ENCODE results near the gene HPCA.

Gene HPCA

DNA sequence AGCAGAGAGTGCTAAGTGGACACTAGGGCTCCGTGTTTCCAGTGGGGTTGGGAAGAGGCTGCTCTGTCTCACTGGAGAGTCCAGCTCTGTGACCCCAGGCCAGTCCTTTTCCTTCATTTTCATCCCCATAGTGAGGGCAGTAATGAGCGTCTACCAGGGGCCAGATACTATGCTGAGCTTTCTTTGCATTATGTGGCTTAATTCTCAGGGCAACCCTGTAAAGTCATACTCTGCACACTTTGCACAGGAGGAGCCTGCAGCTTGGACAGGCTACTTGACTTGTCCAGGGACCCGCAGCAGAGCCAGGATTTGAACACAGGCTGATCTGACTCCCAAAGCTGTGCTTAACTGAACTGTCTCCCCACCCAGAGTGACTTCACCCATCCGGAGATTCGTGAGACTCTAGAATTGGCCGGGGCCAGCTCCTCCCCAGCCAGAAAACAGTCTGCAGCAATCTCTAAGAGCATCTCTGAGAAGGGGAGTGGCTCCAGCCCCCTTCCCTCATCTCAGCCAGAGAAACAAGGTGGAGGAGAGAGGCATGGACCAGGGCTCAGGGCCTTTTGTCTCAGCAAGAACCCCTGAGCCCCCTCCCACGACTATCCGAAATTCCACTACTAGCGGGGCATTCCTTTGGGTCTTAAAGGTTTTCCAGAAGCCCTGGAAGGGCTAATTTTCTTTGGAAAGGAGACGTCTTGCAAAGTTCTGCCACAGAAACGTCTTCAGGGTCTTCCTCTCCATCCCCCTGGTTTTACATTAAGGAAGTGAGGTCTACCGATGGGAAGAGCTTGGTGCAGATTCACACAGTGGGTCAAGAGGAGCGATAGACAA, 14.7 kb upstream of the HPCA start:
- no peak for DNase-seq

DNA sequence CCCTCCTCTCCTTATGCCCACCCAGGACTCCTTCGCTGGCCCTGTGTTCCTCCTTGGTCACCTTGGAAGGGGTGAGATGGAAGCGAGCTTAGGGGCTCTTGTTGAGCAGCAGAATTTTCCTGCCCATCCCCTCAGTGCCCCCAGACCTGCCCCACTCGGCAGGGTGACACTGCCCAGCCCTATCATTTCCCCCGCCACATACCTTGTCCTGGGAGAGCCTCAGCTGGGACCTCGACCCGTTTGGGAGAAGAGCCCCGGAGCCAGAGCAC, 14.2 kb upstream of the HPCA start:
- no peak for DNase-seq

DNA sequence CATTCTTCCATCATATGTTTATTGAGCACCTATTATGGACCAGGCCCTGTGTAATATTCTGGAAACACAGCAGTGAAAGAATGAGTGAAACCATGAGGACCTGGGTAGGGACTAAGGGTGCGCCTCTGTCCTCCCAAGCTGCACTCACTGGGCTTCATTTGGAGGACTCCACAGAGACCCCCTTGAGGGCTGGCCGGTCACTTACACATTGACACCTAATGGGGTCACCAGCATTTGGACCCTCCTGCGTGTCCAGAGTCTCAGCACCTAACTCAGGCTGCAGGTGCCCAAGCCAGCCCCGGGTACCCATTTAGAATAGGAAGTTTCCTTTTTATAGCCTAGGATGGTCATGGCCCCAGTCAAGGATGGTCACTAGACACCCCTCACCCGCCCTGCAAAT, 12.8 kb upstream of the HPCA start:
- DNase-seq = no peak

DNA sequence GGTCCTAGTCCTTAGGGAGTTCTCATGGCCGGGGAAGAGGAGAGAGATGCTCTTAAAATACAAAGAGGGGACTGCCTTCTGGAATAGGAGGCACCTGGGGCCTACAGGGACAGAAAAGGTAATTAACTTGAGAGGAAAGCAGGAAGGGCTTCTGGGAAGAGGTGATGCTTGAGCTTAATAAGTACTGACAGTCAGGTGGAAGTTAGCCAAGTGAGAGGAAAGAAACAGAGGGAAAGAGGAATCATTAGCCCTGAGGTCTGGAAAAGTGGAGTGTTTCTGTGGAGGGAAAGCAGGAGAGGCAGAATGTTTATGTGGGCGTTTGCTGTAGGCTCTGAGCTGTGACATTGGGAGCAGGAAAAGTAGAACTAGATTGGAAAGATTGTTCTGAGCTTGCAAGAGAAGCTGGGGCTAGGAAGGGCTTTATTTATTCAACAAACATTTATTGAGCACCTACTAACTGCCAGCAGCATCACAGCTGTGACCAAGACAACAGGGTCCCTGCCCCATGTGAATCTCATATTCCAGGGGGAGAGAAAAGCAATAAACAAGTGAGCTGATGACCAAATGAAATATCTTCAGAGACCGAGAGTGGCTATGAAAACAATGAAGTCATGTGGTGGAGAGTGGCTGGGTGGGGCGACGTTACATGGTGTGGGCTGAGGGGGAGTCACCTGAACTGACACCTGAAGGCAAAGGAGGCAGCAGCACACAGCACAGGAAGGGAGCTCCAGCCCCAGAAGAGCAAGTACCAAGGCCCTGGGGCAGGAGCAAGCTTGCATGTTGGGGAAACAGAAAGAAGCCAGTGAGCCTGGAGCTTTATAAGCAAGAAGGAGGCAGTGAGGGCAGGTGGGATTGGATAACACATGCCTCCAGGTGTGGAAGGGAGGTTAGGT, 11.2 kb upstream of the HPCA start:
- DNase-seq = no peak

DNA sequence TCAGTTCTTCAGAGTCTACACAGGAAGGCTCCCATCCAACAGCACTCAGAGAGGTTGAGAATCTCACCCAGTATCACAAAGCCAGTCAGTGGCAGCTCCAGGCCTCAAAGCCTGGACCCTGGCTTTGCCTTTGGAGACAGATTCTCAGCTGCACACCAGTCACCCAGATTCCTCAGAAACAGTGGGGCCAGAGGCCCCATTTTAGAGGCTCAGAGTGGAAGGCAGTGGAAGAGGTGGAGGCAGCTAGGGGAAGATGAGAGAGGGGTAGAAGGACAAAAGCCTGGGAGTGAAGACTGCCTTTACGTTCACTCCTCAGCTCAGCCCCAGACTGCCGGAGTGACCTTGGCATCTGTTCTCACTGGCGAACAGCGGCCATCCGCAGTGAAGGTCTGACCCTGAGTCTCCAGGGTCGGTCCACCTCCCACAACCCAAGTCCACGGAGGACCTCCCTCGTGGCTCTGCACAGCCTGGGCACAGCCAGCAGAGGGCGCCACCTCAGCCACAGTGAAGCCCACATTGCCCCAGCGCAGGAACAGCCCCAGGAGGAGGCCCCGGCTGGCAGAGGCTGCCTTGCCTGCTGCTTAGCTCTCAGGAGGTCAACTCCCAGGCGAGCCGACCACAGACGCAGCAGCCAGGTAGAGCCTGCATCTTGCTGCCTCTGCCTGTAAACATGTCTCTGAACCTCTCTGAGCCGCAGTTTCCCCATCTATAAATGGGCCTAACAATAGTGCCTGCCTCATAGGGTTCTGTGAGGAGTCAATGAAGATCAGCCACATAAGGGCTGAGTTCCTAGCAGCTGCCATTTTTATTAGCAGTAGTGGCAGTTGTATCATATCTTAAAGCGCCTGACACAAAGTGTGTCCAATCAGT, 9.7 kb upstream of the HPCA start:
- peak; percentile 80 for DNase-seq

DNA sequence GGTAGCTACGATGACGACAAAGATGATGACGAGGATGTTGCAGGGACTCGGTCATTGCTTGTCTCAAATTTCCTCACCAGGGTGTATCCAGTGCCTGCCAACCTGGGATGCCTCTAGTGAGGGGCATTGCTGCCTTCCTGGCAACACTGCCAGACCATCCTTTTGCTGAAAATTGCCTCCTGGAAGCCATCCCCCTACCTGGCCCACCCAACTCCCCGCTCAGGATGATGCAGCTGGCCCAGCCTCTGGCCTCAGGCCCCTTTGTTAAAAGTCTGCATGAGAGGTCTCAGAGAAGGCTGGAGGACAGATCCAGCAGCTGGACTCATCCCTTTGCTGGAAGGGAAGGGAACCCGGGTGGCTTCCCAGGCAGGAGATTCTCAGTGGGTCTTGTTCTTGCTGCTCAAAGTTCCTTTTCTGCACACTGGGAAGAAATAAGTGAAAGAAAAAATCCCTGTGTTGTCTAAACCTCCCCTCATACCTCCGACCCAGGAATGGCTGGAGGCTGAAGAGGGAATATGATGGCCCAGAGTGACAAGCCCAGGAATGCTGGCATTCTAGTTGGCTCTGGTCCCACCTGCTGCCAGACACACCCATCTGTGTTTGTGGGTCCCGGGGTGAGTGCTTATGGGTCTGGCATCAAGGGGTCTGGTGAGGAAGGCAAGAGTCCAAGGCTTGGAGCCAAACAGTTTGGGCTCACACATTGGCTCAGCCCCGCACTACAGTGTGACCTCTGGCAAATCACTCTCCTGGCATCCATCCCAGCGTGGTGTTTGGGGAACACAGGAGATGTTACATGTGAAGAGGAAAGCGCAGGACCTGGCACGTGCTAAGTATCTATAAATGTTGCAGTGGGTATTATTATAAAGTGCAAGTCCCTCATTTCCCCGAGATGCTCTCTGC, 8.8 kb upstream of the HPCA start:
- no peak for DNase-seq

DNA sequence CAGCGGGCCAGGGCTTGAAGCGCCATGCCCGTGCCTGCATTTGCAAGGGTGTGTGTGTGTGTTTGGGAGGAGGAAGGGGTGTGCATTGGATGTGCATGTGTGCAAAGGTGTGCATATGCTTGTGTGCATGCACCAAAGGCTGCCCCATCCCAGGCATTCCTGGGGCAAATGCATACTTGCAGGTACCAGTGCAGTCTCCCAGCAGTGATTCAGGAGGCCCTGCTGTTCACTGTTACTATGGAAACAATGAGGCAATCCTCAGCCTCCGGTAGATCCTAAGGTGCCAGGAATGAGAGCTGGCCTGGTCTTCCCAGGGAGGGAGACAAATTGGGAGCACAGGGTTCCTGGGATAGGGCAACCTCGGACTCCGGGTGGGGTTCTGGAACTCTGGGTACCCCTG, 8.1 kb upstream of the HPCA start:
- DNase-seq = no peak

DNA sequence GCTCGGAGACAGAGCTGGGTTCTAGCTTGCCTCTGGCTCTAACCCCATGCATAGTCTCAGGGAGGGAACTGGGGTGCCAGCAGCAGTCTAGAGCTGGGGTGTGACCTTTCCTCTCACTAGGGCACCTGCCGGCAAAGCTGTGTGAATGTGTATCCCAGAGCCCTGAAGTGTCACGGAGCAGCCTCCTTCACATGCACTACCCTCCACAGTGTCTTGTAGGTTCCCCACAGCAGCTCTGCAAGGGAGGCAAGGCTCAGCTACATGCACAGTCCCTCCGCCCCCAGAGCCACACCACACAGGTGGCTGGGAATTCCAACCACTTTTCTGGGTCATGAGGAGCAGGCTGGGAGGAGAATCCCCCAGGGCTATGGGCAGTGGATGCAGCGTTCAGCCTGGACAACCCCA, 7.7 kb upstream of the HPCA start:
- no peak for DNase-seq

DNA sequence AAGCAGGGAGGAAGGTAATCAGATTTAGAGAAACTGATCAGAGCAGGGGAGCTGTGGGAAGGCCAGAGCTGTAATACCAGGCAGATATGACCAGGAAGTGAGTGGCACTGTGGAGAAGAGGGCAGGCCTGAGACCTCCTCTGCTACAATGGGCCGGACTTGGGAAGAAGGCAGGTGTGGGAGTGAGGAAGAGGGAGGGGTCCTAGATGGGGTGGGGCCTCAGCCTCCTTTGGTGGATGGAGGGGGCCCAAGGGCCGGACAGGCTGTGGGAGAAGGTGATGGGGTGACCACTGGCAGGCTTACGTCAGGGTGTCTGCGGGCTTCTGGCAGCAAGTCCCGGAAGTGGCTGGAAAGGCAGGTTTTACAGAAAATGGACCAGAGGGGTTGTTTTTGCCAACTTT, 5.0 kb upstream of the HPCA start:
- no peak for DNase-seq

DNA sequence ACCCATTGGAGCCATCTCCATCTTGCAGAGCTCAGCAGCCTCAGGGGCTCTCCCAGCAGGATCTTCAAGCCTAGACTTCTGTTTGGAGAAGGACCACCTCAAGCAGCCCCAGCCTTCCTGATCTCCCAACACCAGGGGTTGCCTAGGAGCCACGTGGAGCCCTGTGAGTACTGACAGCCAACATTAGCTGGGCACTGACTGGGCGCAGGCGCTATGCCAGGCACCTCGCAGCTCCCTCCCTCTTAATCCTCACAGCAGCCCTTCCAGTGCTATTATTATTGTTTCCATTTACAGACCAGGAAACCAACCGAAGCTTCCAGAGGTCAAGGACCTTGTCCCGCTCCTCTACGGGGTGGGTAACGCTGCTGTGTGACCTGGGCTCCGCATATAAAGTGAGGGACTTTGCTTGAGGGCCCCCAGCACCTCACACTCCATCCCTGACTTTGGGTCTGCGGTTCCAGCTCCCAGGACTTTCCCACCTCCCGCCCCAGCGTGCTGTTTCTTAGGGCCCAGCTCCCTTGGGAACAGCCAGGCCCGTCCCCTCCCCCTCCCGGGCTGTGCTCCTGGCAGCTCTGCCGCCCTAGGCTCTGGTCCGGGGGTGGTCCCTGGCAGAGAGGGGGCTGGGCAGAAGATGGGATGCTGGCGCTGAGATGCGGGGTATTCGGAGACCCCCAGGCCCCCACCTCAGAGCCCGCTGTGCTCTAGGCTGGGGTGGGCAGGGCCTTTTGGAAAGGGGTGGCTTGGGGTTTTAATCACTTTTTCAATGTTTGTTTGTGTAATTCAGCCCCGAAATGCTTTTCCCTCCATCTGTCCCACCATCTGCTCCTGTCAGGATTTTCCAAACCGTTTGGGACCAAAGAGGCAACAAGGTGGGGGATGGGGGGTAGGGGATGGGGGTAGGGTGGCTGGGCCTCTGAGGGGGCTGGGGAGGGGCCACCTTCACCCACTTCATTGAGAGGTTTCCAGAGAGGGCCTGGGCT, 4.1 kb upstream of the HPCA start:
- DNase-seq = no peak

DNA sequence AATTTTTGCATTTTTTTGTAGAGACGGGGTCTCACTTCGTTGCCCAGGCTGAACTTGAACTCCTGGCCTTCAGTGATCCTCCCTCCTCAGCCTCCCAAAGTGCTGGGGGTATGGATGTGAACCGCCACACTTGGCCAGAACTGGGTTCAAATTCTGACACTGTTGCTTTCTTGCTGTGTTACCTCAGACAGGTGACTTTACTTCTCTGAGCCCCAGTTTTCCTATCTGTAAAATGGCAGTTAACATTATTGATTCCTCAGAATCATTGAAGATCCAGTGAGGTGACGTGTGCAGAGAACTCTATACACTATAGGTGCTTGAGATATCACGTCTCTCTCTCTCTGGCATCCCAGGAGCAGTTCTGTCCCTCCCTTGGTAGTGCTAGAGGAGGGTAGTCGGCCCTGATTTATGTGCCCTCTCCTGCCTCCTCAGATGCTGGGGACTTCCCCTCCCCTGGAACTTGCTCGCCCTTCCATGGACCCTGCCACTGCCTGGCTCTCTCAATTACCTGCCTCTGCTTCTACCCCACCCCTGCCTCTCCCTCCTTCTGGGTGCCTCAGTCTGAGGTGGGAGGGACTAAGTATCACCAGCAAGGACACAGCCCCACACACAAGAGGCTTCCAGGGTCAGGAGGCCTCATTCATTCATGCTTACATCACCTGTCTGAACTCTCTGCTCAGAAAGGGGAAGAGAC, 2.8 kb upstream of the HPCA start:
- no peak for DNase-seq

DNA sequence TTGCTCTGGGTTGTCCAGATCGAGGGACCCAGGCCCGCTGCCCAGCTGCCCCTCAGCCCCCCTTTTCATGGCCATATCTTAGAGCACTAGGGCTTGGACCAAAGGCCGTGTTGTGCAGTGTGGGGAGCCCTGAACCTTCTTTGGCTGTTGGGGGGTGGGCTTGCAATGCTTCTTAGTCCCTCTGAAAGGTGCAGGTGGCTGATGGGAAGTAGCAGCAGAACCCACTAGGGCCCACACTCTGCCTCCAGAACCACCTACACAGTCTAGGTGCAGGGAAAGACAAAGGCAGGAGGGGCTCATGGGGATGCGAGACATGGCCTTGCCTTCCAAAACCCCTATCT, 2.3 kb upstream of the HPCA start:
- no peak for DNase-seq

DNA sequence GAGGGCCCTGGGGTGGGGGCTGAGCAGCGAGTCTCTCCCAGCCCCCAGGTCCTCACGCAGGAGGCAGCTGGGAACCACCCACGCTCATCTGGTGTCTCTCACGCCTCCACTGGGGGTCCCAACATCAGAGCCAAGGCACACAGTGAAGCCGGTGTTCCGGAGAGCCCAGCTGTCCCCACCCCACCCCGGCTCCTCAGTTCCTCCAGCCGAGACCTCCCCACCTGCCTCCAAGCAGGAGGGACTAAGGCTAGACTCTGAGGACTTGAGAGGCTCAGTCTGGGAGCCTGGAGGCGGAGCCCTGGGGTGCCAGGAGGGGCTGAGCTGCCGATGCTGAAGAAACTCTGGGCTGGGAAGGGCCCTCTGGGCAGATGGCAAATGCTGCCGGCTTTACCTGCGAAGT, 1.6 kb upstream of the HPCA start:
- no peak for DNase-seq

DNA sequence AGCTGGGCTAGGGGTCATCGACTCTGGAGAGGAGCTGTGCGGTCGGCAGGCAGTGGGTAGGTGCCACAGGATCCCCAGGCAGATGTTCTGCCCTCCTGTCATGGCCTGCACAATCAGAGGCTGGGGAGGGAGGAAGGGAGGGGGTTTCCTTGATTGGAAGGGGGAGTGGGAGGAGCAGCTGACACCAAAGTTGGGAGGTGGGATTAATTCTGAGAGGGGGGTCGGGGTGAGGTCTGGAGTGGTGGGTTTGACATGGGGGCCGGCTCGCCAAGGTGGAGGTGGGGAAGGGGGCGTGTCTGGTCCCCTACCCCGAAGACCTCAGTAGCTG, 651 bp upstream of the HPCA start:
- DNase-seq = no peak

DNA sequence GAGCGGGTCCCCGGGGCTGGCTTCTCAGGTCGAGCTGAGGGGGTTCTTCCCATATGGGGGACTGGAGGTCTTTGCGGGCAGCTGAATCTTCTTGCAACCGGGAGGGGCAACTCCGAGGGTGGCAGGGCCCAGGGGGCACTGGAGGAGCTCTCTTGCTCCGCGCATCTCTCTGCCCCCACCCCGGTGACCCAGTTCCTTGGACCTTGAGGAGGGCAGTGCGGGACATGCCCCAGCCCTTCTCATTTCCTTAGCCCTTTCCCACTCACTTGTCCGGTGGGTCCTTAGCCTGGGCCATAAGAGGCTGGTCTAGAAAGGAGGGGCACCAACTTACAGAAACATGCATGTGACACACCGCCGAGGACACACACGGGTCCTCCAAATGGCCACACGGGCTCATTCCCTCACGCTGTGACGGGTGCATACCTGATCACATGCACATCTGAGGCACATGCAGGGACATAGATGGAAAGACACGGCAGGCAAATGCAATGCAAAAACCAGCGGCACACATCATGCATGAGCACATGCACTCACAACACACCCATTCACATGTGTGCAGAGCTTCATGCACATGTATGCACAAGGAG, 630 bp downstream of the HPCA start:
- DNase-seq = no peak

DNA sequence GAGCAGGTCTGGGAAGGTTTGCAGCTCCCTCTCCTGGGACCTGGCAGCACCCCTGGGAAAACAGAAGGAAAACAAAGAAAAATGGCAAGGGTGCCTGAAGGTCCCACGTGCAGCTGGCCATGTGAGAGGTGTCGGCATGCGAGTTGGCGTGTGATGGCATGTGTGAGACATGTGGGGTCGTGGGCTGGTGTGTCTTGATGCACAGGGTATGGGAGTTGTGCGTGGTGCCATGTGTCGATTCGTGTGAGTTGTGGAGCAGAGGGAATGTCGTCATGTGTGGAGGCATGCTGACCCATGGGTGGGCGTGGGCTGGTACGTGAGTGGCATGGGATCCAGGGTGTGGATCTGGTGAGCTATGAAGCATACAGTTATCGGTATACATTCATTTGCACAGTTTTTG, 1.3 kb downstream of the HPCA start:
- DNase-seq = no peak

DNA sequence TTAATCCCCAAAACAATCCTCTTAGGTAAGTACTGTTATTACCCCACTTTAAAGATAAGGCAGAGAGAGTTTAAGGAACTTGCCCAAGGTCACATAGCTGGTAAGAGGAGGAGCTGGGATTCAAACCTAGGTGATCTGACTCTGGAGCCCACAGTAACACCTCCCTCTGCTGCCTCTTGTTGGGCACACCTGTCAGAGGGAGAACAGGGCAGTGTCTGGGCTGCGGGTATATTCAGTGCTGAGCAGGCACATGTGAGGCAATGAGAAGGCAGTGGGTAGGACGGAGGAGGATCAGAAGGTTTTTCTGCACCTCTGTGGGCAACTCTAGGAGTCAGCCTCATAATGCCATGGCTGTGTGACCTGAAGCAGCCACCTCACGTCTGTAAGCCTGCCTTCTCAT, 1.8 kb downstream of the HPCA start:
- DNase-seq = no peak

DNA sequence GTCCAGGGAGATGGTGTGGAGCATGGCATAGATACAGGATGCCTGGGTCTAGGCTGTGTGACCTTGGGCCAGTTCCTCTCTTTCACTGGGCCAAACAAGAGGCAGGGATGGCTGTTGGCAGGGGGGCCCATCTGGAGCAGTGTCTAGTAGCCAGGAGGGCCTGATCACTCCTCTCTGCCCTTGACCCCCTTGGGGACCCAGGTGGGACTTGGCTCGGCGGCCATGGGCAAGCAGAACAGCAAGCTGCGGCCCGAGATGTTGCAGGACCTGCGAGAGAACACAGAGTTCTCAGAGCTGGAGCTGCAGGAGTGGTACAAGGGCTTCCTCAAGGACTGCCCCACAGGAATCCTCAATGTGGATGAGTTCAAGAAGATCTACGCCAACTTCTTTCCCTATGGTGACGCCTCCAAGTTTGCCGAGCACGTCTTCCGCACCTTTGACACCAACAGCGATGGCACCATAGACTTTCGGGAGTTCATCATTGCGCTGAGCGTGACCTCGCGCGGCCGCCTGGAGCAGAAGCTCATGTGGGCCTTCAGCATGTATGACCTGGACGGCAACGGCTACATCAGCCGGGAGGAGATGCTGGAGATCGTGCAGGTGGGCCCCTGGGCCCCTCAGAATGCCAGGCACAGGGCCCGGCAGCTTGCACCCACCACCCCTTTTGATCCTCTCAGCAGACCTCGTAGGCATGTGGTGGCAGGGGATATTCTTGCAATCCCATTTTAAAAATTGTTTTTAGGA, 2.6 kb downstream of the HPCA start:
- no peak for DNase-seq

DNA sequence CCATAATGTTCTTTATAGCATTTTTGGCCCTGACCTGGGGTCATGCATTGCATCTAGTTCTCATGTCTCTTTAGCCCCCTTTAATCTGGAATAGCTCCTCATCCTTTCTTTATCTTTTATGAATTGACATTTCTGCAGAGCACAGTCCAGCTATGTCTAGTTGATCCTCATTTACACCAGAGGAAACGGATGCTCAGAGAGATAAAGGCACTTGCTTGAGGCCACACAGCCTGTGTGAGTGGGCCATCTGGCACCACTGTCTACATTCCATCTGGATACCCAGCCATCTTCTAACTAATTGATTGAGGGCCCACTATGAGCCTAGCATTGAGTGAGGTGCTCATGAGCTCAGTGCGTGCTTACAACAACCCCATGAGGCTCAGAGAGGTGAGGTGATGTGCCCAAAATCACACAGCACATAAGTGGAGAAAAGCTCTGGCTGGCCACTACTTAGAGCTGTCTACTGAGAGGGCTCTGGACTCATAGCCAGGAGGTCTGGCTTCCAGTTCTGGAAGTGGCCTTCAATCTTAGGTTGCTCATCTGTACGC, 3.5 kb downstream of the HPCA start:
- DNase-seq = no peak

Measured in hematopoietic multipotent progenitor cell treated with erythropoietin and hydrocortisone succinate and interleukin-3 and kit ligand, for 4 days (in vitro differentiated cells).